ENCODE results near the gene CANT1.

CANT1 gene

GRCh38 chr17:78993981-78994671, 15.4 kb downstream of the CANT1 start:
- no peak for DNase-seq

GRCh38 chr17:78993241-78993956, 16.2 kb downstream of the CANT1 start:
- DNase-seq = no peak

- no peak for DNase-seq
These were observed 16.9 kb downstream of the CANT1 start for GRCh38 chr17:78992542-78993212.

GRCh38 chr17:78991906-78992532, 17.5 kb downstream of the CANT1 start:
- no peak for DNase-seq

GRCh38 chr17:78991017-78991738, 18.4 kb downstream of the CANT1 start:
- DNase-seq = no peak

GRCh38 chr17:78990349-78991016, 19.1 kb downstream of the CANT1 start:
- no peak for DNase-seq

- no peak for DNase-seq
These were observed 21.4 kb downstream of the CANT1 start for GRCh38 chr17:78988152-78988551.

- peak in 1 of 2 experiments; percentile 24 for DNase-seq
These were observed 22.8 kb downstream of the CANT1 start for GRCh38 chr17:78986649-78987328.

- DNase-seq = no peak
These were observed 23.4 kb downstream of the CANT1 start for GRCh38 chr17:78986048-78986648.

GRCh38 chr17:78985395-78985794, 24.2 kb downstream of the CANT1 start:
- no peak for DNase-seq

- no peak for DNase-seq
These were observed 28.3 kb downstream of the CANT1 start for GRCh38 chr17:78981010-78981888.

GRCh38 chr17:78980624-78980972, 29.0 kb downstream of the CANT1 start:
- DNase-seq = no peak

GRCh38 chr17:78979780-78980623, 29.6 kb downstream of the CANT1 start, which contains the start of gene LGALS3BP:
TSS of gene LGALS3BP (minus strand) at chr17:78979923. CDS start at chr17:78977191, 2,732 bp downstream.
- peak; percentile 79 to 84 for DNase-seq

- DNase-seq = no peak
These were observed 31.3 kb downstream of the CANT1 start for GRCh38 chr17:78977997-78978973.

- DNase-seq = no peak
These were observed 32.0 kb downstream of the CANT1 start for GRCh38 chr17:78977681-78977943.

- DNase-seq = no peak
These were observed 32.5 kb downstream of the CANT1 start for GRCh38 chr17:78976907-78977680.

Data from NCI-H187 (cell line).